ENCODE data around the gene DST.
"Not testable (repeated sequence)": the region's sequence is repeated elsewhere in the genome, so short reads cannot be mapped to it uniquely, and the experiment has no call there.

Gene DST

DNA sequence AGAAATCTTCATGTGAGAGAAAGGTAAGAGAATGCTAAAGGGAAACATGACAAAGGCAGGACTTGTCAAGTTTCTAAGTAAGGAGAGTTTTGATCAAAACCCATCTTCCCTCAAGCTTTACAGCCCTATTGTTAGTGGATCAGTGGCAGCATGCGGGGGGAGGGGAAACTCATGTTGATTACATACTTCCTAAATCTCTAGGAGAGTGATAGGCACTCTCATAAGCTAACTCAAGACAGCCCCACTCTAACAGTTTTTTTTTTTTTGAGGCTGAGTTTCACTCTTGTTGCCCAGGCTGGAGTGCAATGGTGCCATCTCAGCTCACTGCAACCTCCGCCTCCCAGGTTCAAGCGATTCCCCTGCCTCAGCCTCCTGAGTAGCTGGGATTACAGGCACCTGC, 18.6 kb upstream of the DST start:
- DNase-seq: not testable (repeated sequence)

DNA sequence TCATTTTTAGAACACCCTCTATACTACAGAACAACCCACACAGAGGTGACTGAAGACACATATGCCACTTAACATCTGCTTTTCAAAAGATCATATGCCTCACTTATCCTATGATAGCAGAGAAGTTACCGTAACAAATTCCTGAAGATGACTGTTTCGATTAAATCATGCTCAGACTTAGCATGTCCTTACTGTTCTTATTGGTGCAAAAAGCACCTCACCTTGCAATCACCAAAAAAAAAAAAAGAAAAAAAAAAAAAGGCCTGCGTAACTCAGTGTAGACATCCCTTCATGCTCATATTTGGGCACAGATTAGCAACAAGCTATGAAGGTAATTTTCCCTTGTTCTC, 17.7 kb upstream of the DST start:
- DNase-seq: no peak

DNA sequence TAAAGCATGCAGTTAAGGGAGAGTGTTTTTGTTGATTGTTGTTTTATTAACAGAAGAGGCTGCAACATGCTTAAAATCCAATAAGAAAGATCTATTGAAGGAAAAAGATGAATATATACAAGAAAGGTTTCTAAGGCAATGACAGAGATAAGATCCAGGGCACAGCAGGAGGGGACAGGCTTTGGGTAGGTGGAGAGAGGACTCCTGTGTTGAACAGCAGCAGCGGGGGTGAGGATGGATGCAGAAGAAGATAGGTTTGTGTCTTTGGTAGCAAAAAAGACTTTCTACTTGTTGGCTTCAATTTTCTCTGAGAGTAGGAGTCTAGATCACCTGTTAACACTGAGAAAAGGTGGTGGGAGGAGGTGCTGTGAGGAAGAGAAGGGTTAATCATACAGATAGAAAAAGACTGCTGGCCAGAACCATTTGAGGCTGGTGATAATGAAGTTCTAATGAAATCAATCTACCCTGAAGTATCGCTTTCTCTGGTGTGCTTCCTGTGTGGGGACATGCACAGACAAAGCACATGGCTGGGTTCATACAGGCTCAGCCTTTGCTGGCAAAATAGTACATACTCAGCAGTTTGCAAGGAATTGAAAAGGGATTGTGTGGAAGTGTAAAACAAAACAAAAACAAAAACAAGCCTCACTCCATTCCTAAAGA, 17.2 kb upstream of the DST start:
- no peak for DNase-seq

DNA sequence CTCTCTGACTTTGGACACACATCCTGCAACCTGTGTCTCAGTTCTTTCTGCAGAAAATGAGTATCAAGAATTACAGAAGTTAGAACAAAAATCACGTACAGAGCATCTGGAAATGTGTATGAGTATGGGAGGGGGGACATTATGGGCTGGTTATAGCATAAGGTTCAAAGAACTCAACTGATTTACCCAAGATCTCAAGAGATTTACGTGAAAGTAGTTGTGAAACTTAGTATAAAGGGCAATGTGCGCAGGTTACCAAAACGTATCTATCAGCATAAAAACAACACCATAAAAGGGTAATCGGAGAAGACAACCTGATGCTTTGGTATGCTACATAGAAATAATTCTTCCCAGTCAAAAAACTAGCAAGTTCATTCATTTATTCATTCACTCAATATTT, 15.6 kb upstream of the DST start:
- DNase-seq: no peak

DNA sequence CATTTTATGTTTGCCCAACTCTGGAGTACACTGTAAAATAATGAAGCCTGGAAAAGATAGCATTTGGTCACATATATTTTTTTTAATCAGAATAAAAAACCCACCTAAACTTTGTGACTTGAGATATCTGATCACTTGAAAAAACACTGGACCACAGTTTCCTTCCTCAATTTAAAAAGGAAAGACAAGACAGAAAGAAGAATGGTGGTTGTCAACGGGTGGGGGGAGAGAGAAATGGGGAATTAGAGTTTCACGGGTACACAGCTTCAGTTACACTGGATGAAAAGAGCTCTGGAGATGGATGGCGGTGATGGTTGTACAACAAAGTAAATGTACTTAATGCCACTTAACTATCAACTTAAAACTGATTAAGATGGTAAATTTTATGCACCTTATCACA, 14.7 kb upstream of the DST start:
- no peak for DNase-seq

DNA sequence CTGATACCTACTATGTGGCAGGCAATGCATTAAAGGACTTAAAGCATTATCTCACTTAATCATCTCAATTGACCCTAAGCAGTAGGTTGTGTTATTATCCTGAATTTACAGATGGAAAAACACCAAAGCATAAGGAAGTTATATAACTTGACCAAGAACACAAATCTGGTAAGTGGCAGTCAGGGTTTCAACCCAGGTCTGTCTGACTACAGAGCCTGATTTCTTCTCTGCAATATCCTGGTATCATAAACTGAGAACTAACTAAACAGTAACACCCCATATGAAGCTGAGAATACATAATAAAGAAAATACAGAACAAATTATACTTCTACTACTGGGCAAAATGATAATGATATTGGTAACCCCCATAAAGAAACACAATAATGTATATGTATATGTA, 13.8 kb upstream of the DST start:
- DNase-seq: no peak

DNA sequence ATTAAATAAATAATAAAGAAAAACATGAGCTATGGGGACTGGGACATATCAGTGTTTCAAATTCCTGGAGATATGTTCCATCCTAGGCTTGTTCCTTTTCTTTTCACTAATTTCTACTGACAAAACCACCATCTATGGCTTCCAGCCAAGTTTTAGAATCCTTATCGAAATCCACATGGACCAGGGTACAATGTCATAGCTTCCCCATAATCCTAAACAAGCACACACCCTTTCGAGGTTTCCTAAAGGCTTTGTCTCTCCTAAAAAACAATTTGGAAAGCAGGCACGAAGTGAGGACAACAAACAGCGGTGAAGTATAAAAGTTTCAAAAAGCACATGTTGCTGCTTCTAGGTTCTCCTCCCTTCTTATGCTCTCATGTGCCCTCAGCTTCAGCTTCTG, 13.3 kb upstream of the DST start:
- DNase-seq: no peak

DNA sequence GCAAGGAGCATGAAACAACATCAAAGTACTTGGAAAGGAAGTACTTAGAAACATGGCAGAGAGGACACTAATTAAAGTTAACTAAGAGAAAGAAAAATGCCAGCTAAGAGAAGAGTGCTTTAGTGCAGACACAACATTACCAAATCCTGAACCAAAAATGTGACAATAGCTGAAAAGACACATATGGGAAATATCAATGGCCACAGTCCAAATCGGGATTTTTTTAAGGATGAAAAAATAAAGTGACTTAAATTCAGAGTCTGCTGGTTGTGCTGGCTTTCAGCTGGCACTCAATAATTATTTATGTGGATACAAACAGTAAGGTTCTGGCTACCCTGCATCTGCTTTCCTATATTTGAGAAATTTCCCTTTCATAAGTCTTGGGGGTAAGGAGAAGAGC, 12.6 kb upstream of the DST start:
- DNase-seq: no peak

DNA sequence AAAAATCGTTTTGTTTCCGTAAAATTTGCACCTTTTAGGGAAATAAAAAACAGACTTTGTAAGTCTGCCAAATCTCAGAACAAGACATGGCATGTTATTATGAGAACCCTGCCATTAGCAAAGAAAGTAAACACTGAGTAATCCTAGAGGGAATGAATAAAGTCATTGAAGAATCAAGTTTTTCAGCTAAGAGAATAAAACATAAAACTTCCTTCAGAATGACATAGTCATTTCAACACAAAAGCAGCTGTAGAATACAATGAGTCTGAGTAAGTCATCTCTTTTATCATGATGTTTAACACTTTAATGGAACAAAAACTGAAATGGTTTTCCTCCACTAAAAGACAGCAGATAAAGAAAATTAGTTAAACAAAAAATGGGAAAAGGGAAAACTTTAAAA, 10.3 kb upstream of the DST start:
- DNase-seq: no peak

DNA sequence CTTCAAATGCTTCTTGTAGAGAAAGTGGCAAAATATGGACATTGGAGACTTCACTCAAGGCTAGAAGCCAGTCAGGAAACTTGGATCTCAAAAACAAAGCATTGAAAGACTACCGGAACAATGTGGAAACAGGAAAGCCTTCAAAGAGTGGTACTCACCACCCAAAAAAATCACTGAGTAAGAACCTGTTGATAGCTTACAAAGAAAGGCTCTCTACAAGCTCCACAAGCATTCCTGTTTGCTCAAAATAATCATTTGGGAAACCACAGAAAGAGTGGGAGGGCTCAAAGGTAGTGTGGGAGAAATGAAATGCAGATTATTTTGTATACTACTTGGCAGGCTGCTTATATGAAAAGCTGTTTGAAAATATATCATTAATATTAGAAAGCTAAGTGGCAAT, 9.5 kb upstream of the DST start:
- DNase-seq: no peak

DNA sequence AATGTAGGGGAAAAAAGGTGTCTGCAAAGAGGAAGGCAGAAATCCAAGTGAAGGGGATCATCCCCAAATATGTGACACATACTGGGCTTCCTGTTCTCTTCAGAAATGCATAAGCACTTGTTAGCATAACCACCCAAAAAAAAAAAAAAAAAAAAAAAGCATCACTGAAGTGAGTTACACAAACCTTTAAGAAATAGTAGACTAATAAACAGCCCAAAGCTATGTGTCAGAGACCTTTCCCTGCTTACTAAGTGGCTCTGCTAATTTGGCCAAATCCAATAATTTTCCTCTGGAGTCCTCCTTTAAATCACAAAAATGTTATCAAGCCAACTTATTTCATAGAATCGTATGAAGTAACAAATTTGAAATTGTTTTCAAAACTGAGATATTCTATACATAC, 7.5 kb upstream of the DST start:
- no peak for DNase-seq

DNA sequence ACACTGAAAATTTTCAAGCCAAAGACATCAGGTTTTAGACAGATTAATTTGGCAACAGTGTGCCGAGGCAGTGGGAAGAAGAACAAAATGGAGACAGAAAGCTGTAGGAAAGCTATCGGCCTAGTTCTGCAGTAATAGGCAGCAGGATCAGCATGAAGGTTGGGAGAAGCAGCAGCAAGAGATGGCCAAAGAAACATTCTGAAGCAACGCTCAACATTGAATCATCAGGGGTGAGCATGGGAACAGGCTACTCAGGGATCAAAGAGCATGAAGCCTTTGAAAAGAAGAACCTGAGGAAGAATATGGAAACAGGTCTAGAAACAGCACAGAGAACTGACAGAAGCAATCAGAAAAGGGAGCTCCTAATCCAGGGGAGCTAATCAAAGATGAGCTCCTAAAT, 7.1 kb upstream of the DST start:
- DNase-seq: no peak

DNA sequence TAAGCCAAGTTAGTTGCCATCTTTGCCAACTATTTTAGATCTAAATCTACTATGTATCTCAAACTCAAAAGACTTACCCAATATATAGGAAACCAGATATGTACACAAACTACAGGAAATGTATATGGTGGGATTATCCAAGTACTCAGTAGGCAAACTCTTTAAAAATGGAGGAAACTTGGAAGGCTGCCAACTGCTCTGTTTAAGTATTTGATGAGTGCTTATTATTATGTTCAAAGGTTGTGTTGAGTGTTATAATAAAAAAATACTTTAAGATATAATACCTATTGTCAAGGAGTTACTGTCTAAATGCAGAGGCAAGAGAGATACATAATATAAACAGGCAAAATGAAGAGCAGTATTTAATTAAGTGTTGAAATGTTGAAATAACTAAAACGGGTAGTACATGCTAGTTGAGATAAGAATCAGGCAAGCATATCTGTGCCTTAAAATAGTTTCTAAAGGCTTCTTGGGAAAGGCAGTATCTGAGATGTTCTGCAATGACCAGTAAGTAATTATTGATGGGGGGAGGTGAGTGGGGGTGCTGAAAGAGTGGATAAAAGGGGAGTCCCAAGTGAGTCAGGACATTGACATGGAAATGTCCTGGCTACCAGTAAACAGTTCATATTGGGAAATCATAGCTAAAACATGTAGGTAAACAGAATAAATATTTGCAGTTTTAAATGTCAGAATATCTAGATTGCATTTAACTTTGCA, 6.5 kb upstream of the DST start:
- no peak for DNase-seq

DNA sequence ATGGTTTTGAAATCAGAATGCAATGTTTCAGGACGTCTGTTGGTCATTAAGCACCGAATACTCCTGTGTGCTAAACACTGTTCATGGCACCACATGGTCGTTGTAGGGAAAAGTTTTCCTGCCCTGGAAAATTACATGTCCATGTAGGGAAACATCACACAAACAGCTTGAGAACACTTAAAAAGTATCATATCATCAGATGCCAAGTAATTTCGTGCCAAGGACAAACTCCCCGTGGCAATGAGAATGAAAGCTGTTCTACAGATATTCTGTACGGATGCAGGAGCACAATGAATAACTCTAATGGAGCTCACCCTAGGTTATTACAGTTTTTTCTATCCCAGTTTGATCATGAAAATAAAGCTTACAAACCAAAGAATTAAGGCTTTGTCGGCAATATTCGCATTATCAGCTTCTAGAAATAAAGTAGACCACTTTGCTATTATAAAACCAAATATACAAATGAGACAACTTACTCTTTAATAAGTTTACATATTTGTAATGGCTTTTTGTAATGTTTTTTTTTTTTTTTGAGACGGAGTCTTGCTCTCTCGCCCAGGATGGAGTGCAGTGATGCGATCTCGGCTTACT, 4.6 kb upstream of the DST start:
- DNase-seq: no peak

DNA sequence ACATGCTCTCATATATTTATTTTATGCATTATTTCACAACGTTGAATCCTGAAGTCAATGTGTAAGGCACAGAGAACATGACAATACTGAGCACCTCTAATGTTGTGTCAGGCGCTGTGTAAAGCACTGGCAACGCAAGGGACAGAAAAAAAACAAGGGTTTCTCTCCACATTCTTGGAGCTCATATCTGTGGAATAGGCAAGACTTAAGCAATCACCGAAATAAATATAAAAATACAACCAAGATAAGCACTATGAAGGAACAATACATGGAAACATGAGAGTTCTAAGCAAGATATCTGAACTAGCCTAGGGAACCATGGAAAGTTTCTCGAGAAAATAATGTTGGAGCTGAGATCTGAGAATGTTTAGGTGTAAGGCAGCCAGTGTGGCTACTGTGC, 1.7 kb upstream of the DST start:
- no peak for DNase-seq

DNA sequence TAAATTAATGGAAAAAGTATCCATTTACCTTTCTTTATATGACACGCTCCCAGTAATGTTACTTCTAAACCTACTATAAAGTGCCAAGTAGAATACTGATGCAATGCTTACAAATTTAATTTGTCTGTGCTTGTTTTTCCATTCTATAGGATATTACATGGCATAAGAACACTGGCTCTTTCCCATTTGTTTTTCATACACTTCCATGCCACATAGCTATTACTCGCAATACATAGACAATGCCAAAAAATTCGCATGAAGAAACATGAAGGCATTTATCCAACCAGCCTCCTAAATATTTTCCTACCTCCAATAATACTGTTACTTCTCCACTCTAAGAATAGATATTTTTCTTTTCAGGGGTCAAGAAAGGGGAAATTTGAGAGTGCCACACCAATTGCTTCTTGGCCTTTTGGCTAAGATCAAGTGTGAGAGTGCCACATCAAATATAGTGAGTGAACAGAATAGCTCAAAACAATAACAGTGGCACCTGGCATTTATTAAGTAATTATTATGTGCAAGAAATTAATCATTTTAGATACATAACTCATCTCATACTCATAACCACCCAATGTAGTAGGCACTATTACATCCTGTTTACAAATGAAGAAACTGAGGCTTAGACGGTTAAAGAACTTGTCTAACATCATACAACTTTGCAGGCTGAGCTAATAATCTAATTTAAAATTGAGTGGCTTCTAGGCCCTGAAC, 845 bp upstream of the DST start:
- no peak for DNase-seq

DNA sequence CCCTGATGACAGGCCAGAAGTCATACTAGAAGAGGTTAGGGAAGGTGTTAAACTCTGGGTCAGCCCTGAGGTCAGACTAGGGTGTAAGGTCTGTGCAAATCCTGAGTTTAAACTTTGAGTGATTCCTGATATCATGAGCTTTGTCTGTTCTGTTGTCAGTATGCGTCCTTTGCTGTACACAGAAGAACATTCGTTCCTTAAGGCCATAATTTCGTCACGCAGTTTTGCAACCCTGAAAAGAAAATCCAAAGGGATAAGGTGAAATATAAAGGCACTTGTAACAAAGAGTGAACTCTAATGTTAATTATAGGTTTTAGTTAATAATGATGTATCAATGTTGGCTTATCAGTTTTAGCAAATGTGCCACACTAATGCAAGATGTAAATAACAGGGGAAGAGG, 2.3 kb downstream of the DST start:
- no peak for DNase-seq

DNA sequence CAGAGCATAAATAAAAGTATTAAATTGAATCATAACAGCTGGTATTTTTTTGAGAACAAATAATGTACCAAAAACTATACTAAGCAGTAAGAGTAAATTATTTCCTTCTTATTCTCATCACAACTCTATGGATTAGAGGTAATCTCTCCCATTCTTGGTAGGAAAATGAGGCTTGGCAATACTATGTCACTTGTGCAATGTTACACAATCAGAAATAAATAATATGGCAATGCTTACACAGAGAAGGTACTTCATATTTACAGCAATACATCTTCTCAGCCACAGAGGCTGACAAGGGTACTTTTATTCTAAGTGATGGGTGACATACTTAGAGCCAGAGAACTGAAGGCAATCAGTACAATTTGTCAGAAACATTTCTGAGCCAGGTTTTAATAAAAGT, 3.9 kb downstream of the DST start:
- no peak for DNase-seq

DNA sequence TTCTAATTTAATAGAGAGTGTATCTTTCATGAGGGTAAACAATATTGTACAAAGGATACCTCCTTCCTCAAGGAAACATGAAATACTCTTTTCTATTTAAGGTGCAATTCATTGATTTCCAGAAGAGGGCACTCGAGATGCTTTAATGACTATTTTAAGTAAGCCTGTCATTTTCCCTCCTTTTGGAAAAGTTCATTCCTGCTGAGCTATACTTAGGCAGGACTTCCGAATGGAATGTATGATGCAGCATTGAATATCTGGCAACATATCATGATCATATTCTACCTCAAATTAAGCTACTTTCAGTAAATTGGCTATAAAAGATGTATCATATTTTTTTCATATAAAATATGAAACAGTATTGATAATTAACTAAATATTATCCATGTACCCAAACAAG, 5.0 kb downstream of the DST start:
- no peak for DNase-seq

DNA sequence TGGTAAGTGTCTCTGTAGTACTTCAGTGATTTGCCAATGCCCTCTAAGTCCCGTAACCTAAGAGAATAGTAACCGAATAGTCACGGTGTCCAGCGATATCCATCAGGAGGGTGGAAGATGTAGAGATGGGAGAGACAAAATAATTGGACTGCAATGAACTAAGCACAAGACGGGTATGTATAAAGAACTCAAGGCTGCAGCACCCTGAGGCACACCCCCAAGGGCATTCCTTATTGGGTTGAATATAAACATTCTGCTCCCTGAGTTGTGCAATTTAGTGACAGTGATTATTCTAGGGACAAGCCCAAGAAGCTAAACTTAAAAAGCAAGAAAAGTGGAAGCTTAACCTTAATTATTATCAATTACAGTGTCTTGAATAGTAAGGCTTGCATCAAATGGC, 14.6 kb downstream of the DST start:
- DNase-seq: no peak

DNA sequence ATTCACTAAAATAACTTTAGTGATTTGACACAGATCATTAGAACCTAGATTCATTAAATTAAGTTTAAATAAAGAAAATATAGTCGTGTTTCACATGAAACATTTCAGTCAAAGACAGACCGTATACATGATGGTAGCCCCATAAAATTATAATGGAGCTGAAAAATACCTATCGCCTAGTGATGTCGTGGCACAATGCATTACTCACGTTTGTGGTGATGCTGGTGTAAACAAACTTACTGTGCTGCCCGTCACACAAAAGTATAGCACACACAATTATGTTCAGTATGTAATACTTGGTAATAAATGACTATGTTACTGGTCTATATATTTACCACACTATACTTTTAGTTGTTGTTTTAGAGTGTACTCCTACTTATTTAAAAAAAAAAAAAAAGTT, 17.3 kb downstream of the DST start:
- no peak for DNase-seq

DNA sequence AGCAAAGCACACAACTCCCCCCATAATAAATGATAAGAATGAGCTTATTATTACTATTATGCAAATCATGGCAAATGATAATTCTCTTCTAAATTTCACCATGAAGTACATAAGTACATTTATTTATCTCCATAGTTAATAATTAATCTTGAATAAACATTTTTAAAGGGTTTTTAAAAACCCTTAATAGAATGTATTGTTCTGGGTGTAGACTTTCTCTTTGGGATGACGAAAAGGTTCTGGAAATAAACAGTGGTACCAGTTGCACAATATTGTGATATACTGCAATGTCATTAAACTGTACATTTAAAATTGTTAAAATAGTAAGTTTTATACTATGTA, 18.0 kb downstream of the DST start:
- no peak for DNase-seq

DNA sequence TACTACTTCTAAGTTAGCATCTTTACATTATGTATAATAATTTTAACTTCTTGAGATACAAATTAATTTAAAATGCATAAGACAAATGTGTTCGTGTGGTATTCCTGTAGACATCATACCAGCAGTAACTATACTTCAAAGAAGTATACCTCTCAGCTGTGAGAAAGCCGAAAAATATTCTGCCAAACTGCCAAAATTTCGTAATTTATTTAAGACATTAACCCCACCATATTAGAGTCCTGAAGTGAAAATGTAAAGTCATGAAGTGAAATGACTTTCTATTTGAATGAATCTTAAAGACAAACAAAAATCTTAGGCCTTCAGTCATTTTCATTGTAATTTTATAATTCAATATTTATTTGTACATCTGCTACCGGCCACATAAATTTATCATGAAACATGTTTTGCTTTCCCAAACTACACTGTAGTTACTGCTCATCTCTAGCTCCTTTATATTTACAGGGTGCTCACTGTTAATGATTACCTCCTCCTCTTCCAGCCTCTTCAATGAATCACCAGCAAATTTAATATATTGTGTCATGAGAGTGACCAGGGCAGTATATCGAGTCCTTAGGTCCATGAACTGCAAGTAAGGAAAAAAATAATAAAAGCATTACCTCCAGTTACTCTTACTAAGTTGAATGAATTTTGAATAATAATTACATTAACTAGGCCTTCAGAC, 18.5 kb downstream of the DST start:
- DNase-seq: no peak
